K562 (cell line): ENCODE measurements around the gene INPP1. TPM values are rescaled to one million over a fixed set of nuclear protein-coding genes. Genes with fewer than 3 reads are reported as not detected.
"Not testable (repeated sequence)": the region's sequence is repeated elsewhere in the genome, so short reads cannot be mapped to it uniquely, and the experiment has no call there.

ENCODE experiments used
- ATAC-seq: fragments of 200-7000 bp; cut with Tn5 transposase; 3 replicates; pipeline ENCODE4 v1.9.1; 2020; ENCODE audit warnings: moderate library complexity
- BruUV-seq: library from RNA; stranded (reverse); fragments of 400-500 nt; replicated peaks from 2 replicates; lab custom pipeline; 2021; lab: Mats Ljungman, UMichigan
- CTCF ChIA-PET: fragments of 300-600 bp; formaldehyde crosslinking; extraction: SDS; loops from one replicate; lab custom pipeline; 2021; ENCODE audit warnings: low intra/inter-chr PET ratio; lab: Yijun Ruan, JAX
- POLR2A ChIA-PET: fragments of 300-600, 350-650 bp; sonication (Branson Sonifier 250); formaldehyde crosslinking; extraction: SDS; loops from one replicate; lab custom pipeline; 2021; ENCODE audit warnings: antibody characterized with exemption, inconsistent platforms; lab: Yijun Ruan, JAX
- DNase-seq, 4 experiments: peaks; one replicate each; pipeline versions ENCODE4 v3.0.0 to v3.0.0-alpha.2; 2011 to 2018; ENCODE audit warnings: low spot score in 3 of 4, mixed read lengths in 3 of 4; ENCODE audit errors: extremely low read depth in 1 of 4
- FAIRE-seq: peaks from 2 replicates; lab custom pipeline; 2011; peaks lifted over from hg19 to GRCh38; lab: Jason Lieb, UNC
- H2AFZ ChIP-seq: 2 replicates; pipeline ENCODE4 v1.6.0; 2011; ENCODE audit warnings: low read depth, low read length, control low read depth, inconsistent platforms
- H3K27ac ChIP-seq: fragments of 200-600 bp; 3 replicates; pipeline ENCODE4 v1.8.0; 2011; ENCODE audit warnings: low read depth, mild to moderate bottlenecking, control low read depth, inconsistent platforms, low read length, moderate library complexity, mixed read lengths; ENCODE audit errors: extremely low read depth
- H3K27me3 ChIP-seq, 2 experiments: fragments of 300-600 bp in 1 of 2; 2 replicates in 1 of 2; 3 replicates in 1 of 2; pipeline versions ENCODE4 v1.6.0 to v1.8.0; 2011; ENCODE audit warnings: inconsistent platforms in 2 of 2, low read length in 2 of 2, mild to moderate bottlenecking in 1 of 2, mixed read lengths in 1 of 2, moderate library complexity in 1 of 2; ENCODE audit not compliant: control insufficient read depth in 2 of 2, insufficient read depth in 2 of 2
- H3K36me3 ChIP-seq: fragments of 300-600 bp; 3 replicates; pipeline ENCODE4 v1.8.0; 2011; ENCODE audit warnings: mild to moderate bottlenecking, low read length, inconsistent platforms; ENCODE audit not compliant: control insufficient read depth, insufficient read depth
- H3K4me1 ChIP-seq, 2 experiments: fragments of 200-600 bp in 1 of 2; replicated peaks in 1 of 2; 2 replicates in 1 of 2; 3 replicates in 1 of 2; pipeline versions ENCODE4 v1.5.1 to v1.8.0; 2011; ENCODE audit warnings: inconsistent platforms in 2 of 2, low read length in 2 of 2, mild to moderate bottlenecking in 1 of 2, mixed read lengths in 1 of 2, moderate library complexity in 1 of 2; ENCODE audit not compliant: control insufficient read depth in 2 of 2, insufficient read depth in 2 of 2
- H3K4me2 ChIP-seq: 2 replicates; pipeline ENCODE4 v1.6.1; 2011; ENCODE audit warnings: low read length, control low read depth, inconsistent platforms, mixed read lengths; ENCODE audit not compliant: insufficient read depth
- H3K4me3 ChIP-seq: fragments of 200-600 bp; sonication (generic), shearing (Covaris generic); 2 replicates; pipeline ENCODE4 v1.5.1; 2016; ENCODE audit warnings: control low read depth, inconsistent platforms
- H3K79me2 ChIP-seq: fragments of 200-600 bp; 3 replicates; pipeline ENCODE4 v1.8.0; 2011; ENCODE audit warnings: low read length, inconsistent platforms; ENCODE audit not compliant: control insufficient read depth, insufficient read depth
- H3K9ac ChIP-seq, 2 experiments: 2 replicates each; pipeline versions ENCODE4 v1.6.0 to v1.6.1; 2011; ENCODE audit warnings: low read depth in 2 of 2, low read length in 2 of 2, control low read depth in 1 of 2, inconsistent platforms in 1 of 2, mild to moderate bottlenecking in 1 of 2, mixed read lengths in 1 of 2; ENCODE audit not compliant: insufficient read depth in 1 of 2
- H3K9me1 ChIP-seq: one replicate; pipeline ENCODE4 v1.6.0; 2011; ENCODE audit warnings: inconsistent platforms, mild to moderate bottlenecking, low read length, moderate library complexity; ENCODE audit not compliant: control insufficient read depth, insufficient read depth
- H3K9me3 ChIP-seq: replicated peaks from 2 replicates; pipeline ENCODE4 v1.5.1; 2011; ENCODE audit warnings: low read depth, low read length, inconsistent platforms; ENCODE audit not compliant: control insufficient read depth, insufficient read depth
- H4K20me1 ChIP-seq: replicated peaks from 2 replicates; pipeline ENCODE4 v1.6.1; 2011; ENCODE audit warnings: low read length, inconsistent platforms, mixed read lengths; ENCODE audit not compliant: control insufficient read depth, insufficient read depth
- CCNT2 ChIP-seq: IDR thresholded peaks from 2 replicates; pipeline ENCODE4 v1.6.1; 2011; ENCODE audit warnings: borderline replicate concordance, low read depth, mild to moderate bottlenecking, moderate library complexity, mixed read lengths, low read length; ENCODE audit not compliant: insufficient read length; ENCODE audit errors: extremely low read depth
- FOXA3 ChIP-seq, 2 experiments: fragments of 450-650 bp in 1 of 2; sonication (generic) in 1 of 2; formaldehyde crosslinking; IDR thresholded peaks in 1 of 2; conservative IDR thresholded peaks in 1 of 2; 2 replicates each; pipeline versions ENCODE4 v1.4.0 to v1.8.0; 2020 to 2022; ENCODE audit warnings: mild to moderate bottlenecking in 2 of 2, missing genetic modification reagents in 1 of 2
- MED1 ChIP-seq: sonication (generic); formaldehyde crosslinking; IDR thresholded peaks from 2 replicates; pipeline ENCODE4 v1.8.1; 2023; ENCODE audit warnings: missing genetic modification reagents, borderline replicate concordance
- POLR2AphosphoS2 ChIP-seq: IDR thresholded peaks from 2 replicates; pipeline ENCODE4 v1.6.1; 2012; ENCODE audit warnings: low read length, improper control_type of control experiment
- PTTG1 ChIP-seq: fragments of 450-650 bp; IDR thresholded peaks from 2 replicates; pipeline ENCODE4 v1.6.1; 2016; ENCODE audit warnings: low read depth, mild to moderate bottlenecking, missing genetic modification characterization, missing compliant biosample characterization
- SP2 ChIP-seq: IDR thresholded peaks from 2 replicates; pipeline ENCODE4 v1.6.1; 2011; ENCODE audit warnings: mild to moderate bottlenecking, low read depth, low read length, moderate library complexity; ENCODE audit not compliant: poor library complexity, severe bottlenecking; ENCODE audit errors: extremely low read depth
- TCF3 ChIP-seq: sonication (generic); formaldehyde crosslinking; IDR thresholded peaks from 2 replicates; pipeline ENCODE4 v1.4.0; 2020; ENCODE audit warnings: mild to moderate bottlenecking, missing genetic modification reagents
- ZFP91 ChIP-seq: sonication (generic); formaldehyde crosslinking; IDR thresholded peaks from 2 replicates; pipeline ENCODE4 v1.8.0; 2022; ENCODE audit warnings: mild to moderate bottlenecking, missing genetic modification reagents
- whole genome bisulfite sequencing: fragments of 100-300 bp; shearing (Covaris generic); methylation state at CpG from one replicate; pipeline ENCODE4 v1.1.6; 2016; ENCODE audit warnings: low coverage, mixed read lengths; ENCODE audit not compliant: insufficient coverage; ENCODE audit errors: missing lambda C conversion rate; 5-methylcytosine and 5-hydroxymethylcytosine counted together
- in situ Hi-C: fragments of 300-500 bp; cut with MboI; formaldehyde crosslinking; loops from 4 replicates; pipeline ENCODE4 v1.15.0; 2018; ENCODE audit warnings: inconsistent platforms, mixed read lengths
- intact Hi-C: fragments of 100-400 bp; cut with micrococcal nuclease; formaldehyde crosslinking; loops from 2 replicates; pipeline ENCODE4 v1.14.2; 2022
- polyA plus RNA-seq, 8 experiments: library from polyadenylated mRNA; depleted of rRNA in 4 of 8; stranded (reverse) in 5 of 8; unstranded in 3 of 8; fragments of >200 nt; fragmentation: Nextera tagmentation in 2 of 8; fragmentation: Illumina TruSeq in 1 of 8; extraction: Ambion mirVana in 2 of 8; extraction: Trizol in 1 of 8; gene quantifications; 2 replicates each; pipeline versions ENCODE4 v1.2.1 to v1.2.3, GENCODE V29; 2011 to 2014; ENCODE audit warnings: inconsistent platforms in 1 of 8, missing spikeins in 1 of 8
- total RNA-seq, 7 experiments: library from RNA; depleted of rRNA in 6 of 7; stranded (reverse); fragments of >200 nt in 6 of 7; fragmentation: Illumina TruSeq in 2 of 7; extraction: Trizol in 2 of 7; gene quantifications; 2 replicates each; pipeline versions ENCODE4 v1.2.1 to v1.2.3, GENCODE V29; 2011 to 2021; ENCODE audit warnings: low replicate concordance in 1 of 7

INPP1 gene
- total and polyA plus RNA-seq, 9 of the 15 experiments (the other 6 are each of a cell fraction or from before 2014, with no cell fraction given) = 3.7 to 11.8 (median 6.5) TPM

GRCh38 chr2:190357600-190357999, 14.2 kb downstream of the INPP1 start:
- Histone ChIP-seq H3K79me2 (no peaks in the 10 kb centered on the region), H3K4me2 (no peak overlapping the region), H2AFZ (no peak overlapping the region), H3K9me3 (no peaks in the 10 kb centered on the region), H3K4me1 (peaks cover 3 to 38% of the 10 kb centered on the region in 2 experiments; a peak in 4 of 5 replicates), H3K27me3 (no peaks in the 10 kb centered on the region), H3K9ac (no peak overlapping the region), H3K27ac (no peak overlapping the region), H3K36me3 (no peaks in the 10 kb centered on the region), H4K20me1 (no peaks in the 10 kb centered on the region)
- POLR2A ChIA-PET = interaction anchor here (1.1 kb wide), 1 partner anchor 13 kb away, joined by 3 read pairs; no protein-coding TSS in a partner anchor
- CTCF ChIA-PET = no interaction called here
- FAIRE-seq (no peak), DNase-seq (no peak)
- in situ Hi-C loops = no loop called here
- BruUV-seq = no TSS peak
- intact Hi-C loops = no loop called here
- no peak for TF ChIP-seq ZFP91
- TF ChIP-seq PTTG1 (tag) = no peak
- no peak for TF ChIP-seq POLR2AphosphoS2
- no peak for TF ChIP-seq FOXA3 (CRISPR knock-in tag; conservative IDR thresholded peaks at IDR 0.05 in 1 of 2, IDR thresholded peaks at IDR 0.05 in 1 of 2)
- TF ChIP-seq MED1 (CRISPR knock-in tag) = no peak
- no peak for TF ChIP-seq CCNT2
- no peak for TF ChIP-seq SP2
- no peak for TF ChIP-seq TCF3 (CRISPR knock-in tag)
- TF ChIP-seq, all 486 proteins: peak for 0
- H3K4me3 ChIP-seq = no peak overlapping the region
- no peak for ATAC-seq
- 72% methylated on average over 2 of the region's 2 CpGs for WGBS
- H3K9me1 ChIP-seq = no peaks in the 10 kb centered on the region

GRCh38 chr2:190358655-190359448, 15.5 kb downstream of the INPP1 start:
- Histone ChIP-seq H3K4me1 (peaks cover 3 to 26% of the 10 kb centered on the region in 2 experiments; a peak in 4 of 5 replicates), H2AFZ (0 out of 2 replicates have a peak overlapping the region, but pooled peaks have one; percentile 23)
- H3K4me2 ChIP-seq, H3K9ac ChIP-seq, intact Hi-C loops, H3K36me3 ChIP-seq, H3K27me3 ChIP-seq, POLR2A ChIA-PET, H3K27ac ChIP-seq, H3K9me3 ChIP-seq, BruUV-seq, H4K20me1 ChIP-seq, H3K4me3 ChIP-seq, H3K9me1 ChIP-seq, H3K79me2 ChIP-seq, DNase-seq, in situ Hi-C loops, CTCF ChIA-PET: not testable (repeated sequence)
- 74% methylated on average over 8 of the region's 8 CpGs for WGBS
- FAIRE-seq = peak; percentile 67
- peak; percentile 9; the same call in 2 of the 3 replicates for ATAC-seq
